ENCODE results near the gene ENTPD7.
"Not testable (repeated sequence)": the region's sequence is repeated elsewhere in the genome, so short reads cannot be mapped to it uniquely, and the experiment has no call there.

ENTPD7 gene

DNA sequence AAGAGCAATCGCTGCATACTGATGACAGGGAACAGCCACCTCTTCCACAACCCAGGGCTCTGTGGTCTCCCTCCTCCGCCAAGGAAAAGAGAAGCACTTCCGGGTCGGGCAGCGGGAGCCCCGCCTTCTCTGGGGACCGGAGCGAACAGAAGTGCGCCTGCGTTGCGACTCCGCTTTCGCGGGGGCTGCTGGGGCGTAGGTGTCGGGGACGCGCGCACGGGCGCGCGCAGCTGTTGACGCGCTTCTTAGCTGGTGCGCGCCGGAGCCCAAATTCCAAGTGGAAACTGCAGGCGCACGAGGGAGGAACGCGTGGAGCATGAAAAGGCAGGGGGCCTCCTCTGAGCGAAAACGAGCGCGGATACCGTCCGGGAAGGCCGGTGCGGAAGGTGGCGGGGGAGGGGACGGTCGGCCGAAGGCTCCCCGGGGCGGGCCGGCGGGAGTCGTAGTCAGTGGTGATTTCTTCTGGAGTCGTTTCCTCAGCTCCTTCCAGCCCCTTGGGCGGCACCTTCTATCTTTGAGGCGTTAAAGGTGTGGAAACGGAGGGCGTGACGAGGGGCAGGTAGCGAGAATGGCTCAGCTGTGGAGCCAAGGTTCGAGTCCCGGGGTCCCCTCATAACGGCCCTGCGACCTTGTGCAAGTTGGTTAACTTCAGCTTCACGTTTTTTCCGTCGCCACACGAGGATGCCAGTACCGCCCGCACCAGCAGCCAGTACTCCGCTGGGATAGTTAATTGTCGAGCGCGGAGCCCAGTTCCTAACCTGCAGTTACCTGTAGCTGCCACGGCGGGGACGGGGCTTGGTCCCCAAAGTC lies 72.9 kb downstream of the ENTPD7 start, which contains the start of the genes COX15 and CUTC:
COX15 (minus strand) TSS at position 95 of the 810 bp plus-strand sequence; CDS start at position 17, 78 bp downstream.
CUTC (plus strand) TSS at position 202 of the 810 bp plus-strand sequence; CDS start at position 317, 115 bp downstream.
- no peak for TF ChIP-seq GATA1 (IDR thresholded peaks at IDR 0.05; ENCODE audit: low read depth, low read length)
- peak; percentile 95 for TF ChIP-seq POLR2A (IDR thresholded peaks at IDR 0.05; ENCODE audit: low read length)

DNA sequence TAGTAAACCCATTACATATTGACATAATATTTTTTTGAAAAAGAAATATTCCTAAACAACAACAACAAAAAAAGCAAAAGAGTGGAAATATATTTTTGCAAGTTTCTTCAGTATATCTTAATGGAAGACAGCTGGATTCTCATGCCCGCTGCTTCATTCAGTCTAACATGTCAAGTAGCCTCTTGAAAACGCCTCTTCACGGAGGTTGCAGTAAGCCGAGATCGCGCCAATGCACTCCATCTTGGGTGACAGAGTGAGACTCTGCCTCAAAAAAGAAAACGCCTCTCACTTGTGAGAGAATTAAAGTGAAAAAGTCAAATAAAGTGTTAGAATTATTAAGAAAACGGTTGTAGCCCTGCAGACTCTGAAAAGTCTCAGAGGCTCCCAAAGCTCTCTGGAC lies 74.1 kb downstream of the ENTPD7 start:
- TF ChIP-seq GATA1 (IDR thresholded peaks at IDR 0.05; ENCODE audit: low read depth, low read length) (no peak), POLR2A (IDR thresholded peaks at IDR 0.05; ENCODE audit: low read length) (no peak)
- peak; percentile 18 to 19 for DNase-seq

More for the DNA sequence above, 72.9 kb downstream of the ENTPD7 start, which contains the start of the genes COX15 and CUTC:
- DNase-seq = peak; percentile 97 to 98

DNA sequence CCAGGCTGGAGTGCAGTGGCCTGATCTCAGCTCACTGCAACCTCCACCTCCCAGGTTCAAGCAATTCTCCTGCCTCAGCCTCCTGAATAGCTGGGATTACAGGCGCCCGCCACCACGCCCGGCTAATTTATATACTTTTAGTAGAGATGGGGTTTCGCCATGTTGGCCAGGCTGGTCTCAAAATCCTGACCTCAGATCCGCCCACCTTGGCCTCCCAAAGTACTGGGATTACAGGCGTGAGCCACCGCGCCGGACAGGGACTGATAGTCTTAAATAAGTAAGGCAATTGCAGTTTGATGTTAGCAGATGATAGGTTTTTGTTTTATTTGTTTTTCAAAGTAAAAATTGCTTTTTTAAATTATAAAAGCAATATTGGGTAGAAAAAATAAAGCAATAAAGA lies 74.8 kb downstream of the ENTPD7 start:
- DNase-seq = not testable (repeated sequence)

GRCh38 chr10:99740260-99740659 lies 81.0 kb downstream of the ENTPD7 start:
- DNase-seq = peak; percentile 21 to 22
- no peak for TF ChIP-seq GATA1 (IDR thresholded peaks at IDR 0.05; ENCODE audit: low read depth, low read length)
- no peak for TF ChIP-seq POLR2A (IDR thresholded peaks at IDR 0.05; ENCODE audit: low read length)

DNA sequence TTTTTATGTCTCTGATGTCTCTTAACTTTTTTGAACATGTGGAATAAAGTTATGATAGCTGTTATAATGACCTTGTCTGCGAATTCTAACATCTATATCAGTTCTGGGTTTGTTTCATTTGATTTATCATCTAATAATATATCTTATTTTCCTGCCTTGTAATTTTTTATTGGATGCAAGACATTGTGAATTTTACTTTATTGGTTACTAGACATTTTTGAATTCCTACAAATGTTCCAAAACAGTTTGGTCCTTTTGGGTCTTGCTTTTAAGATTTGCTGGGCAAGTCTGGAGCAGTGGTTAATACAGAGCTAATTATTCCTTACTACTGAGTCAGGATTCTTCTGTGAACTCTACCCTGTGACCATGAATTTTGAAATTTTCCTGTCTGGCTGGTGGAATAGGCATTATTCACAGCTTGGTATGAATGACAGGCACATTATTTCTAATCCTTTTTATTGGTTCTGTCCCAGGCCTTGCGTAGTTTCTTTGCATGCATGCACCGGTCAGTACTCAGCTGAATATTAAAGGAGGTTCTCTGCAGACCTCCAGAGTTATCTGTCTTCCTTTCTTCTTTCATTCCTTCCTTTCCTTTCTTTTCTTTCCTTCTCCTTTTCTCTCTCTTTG lies 81.7 kb downstream of the ENTPD7 start:
- TF ChIP-seq POLR2A (IDR thresholded peaks at IDR 0.05; ENCODE audit: low read length) (no peak), GATA1 (IDR thresholded peaks at IDR 0.05; ENCODE audit: low read depth, low read length) (no peak)
- no peak for DNase-seq

DNA sequence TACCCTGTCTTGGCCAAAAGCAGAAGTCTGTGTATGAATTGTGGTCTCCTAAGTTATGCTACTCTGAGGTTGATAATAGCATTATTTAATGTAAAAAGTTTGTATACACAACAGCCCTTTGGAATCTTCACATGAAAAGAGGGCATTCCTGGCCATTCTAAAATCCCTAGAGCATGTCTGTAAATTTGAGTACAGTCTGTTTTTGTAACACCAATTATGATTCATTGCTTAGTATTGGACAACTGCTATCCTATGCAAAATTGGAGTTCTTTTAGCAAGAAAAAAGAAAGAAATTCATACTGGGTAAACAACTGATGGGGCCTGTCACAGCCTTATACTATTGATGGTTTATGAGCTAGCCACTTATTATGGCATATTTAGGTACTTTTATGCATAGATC lies 82.9 kb downstream of the ENTPD7 start:
- TF ChIP-seq GATA1 (IDR thresholded peaks at IDR 0.05; ENCODE audit: low read depth, low read length) (no peak), POLR2A (IDR thresholded peaks at IDR 0.05; ENCODE audit: low read length) (no peak)
- DNase-seq = no peak

- DNase-seq = no peak
- TF ChIP-seq POLR2A (IDR thresholded peaks at IDR 0.05; ENCODE audit: low read length) = no peak
These were observed 83.4 kb downstream of the ENTPD7 start for GRCh38 chr10:99742701-99743100.

DNA sequence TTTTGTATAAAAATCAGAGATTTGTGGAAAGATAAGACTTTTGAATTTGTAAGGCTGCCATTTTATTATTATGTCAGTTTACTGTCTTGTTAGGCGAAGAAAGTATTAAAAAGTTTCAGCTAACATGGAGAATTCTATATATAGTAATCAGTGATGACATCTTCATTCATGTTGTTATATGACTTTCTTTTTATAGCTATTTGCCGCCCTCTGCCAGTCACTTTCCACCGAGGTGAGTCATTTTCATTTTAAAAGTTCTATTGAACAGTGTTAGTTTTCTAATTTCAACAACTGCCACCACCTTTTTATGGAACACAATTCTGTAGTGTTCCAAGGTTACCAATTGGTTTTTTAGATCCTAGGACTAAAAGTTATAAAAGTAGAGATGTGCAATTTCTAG lies 84.5 kb downstream of the ENTPD7 start:
- TF ChIP-seq POLR2A (IDR thresholded peaks at IDR 0.05; ENCODE audit: low read length) = no peak
- no peak for DNase-seq

DNA sequence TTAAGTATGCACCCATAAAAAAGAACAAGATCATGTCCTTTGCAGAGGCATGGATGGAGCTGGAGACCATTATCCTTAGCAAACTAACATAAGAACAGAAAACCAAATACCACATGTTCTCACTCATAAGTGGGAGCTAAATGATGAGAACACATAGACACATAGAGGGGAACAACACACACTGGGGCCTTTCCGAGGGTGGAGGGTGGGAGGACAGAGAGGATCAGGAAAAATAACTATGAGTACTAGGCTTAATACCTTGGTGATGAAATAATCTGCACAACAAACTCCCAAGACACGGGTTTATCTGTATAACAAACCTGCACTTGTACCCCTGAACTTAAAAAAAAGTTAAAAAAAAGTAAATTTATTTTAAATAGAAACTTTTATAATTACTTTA lies 86.9 kb downstream of the ENTPD7 start:
- not testable (repeated sequence) for DNase-seq

DNA sequence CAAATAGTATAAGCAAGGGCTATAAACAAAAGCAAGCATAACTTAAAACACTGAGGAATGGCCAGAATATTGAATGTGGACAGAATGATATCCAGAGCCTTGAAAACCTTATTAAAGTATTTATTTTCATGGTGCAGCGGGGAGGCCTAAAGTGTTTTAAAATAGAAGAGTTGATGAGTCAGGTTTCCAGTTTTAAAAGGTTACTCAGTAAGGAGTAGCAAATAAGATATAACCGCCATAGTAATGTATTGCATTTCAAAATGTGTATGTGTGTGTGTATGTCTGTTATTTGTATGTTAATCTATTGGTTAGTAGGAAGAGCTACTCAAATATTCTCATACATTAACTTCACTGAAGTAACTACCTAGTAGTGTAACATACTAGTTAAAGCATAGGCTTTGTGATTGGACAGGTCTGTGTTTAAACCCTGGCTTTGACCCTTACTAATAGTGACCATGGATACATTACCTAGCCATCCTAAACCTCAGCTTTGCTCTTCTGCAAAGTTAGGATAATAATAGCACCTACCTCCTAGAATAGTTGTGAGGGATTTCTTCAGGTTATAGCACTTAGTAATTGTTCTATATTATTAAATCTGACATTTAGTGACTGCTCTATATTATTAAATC lies 89.6 kb downstream of the ENTPD7 start:
- TF ChIP-seq GATA1 (IDR thresholded peaks at IDR 0.05; ENCODE audit: low read depth, low read length) (no peak), POLR2A (IDR thresholded peaks at IDR 0.05; ENCODE audit: low read length) (no peak)
- no peak for DNase-seq

DNA sequence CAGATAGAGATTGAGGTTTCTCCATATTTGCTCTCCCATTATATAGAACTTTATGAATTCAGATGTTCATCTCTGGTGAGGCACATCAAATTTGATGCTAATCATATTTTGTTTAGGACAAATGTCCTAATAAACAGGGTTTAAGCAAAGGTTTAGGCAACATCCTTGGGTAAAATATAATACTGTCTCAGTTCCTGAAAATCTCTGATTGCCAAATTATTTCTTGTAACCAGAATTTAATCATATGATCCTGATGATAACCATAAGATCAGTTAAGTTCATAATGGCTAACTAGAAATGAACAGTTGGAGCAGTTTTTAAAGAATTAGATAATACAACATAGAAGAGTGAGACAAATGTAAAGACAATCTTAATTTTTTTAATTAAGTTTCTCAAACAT lies 91.3 kb downstream of the ENTPD7 start:
- no peak for TF ChIP-seq GATA1 (IDR thresholded peaks at IDR 0.05; ENCODE audit: low read depth, low read length)
- TF ChIP-seq POLR2A (IDR thresholded peaks at IDR 0.05; ENCODE audit: low read length) = no peak
- no peak for DNase-seq

DNA sequence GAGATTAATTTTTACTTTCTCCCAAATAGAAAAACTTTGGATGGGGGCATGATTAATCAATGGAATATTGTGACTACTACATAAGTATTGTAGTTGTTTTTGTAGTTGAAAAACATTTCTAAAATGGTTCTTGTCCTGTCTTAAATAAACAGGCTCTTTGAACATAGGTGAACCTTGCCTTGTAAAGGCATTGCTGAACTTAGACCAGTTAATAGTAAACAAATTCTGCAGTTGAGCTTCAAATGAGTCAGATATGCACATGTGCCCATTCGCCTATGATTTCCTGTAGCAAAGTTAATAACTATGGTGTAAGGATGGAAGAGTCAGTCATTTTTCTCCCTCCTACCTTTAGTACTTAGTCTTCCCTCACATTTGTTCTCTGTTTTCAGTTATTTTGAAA lies 95.4 kb downstream of the ENTPD7 start:
- TF ChIP-seq GATA1 (IDR thresholded peaks at IDR 0.05; ENCODE audit: low read depth, low read length) (no peak), POLR2A (IDR thresholded peaks at IDR 0.05; ENCODE audit: low read length) (no peak)

More for the DNA sequence above, 95.4 kb downstream of the ENTPD7 start:
- no peak for DNase-seq

Data from erythroblast (primary cell).